Pons (tissue), 1 donor: ENCODE results near the gene SLC16A13.

Experiments
- DNase-seq: peaks from one replicate; pipeline ENCODE4 v3.0.0-alpha.2; 2016; ENCODE audit warnings: low spot score

Gene SLC16A13

DNA sequence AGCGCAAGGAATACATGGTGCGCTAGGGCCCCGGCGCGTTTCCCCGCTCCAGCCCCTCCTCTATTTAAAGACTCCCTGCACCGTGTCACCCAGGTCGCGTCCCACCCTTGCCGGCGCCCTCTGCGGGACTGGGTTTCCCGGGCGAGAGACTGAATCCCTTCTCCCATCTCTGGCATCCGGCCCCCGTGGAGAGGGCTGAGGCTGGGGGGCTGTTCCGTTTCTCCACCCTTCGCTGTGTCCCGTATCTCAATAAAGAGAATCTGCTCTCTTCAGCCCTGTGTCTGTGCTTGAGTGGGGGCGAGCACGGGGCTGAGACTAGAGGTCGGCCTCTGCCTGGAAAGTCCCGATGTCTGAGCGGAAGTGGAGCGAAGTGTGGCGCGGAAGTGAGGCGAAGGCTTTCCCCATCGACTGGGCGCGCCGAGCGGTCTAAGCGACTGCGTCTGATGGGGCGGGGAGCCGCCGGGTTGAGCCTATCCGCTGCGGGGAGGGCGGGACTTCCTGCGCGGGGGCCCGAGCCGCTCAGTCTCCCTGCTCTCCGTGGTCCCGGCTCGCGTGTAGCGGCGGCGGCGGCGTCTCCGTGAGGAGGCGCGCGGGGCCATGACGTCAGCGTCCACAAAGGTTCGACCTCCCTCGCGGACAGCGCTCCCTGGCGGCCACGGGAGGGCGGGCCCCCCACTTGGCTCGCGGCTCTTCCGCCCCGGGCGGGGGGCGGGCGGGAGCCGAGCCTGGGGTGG lies 21.4 kb upstream of the SLC16A13 start:
- DNase-seq: peak; percentile 96

DNA sequence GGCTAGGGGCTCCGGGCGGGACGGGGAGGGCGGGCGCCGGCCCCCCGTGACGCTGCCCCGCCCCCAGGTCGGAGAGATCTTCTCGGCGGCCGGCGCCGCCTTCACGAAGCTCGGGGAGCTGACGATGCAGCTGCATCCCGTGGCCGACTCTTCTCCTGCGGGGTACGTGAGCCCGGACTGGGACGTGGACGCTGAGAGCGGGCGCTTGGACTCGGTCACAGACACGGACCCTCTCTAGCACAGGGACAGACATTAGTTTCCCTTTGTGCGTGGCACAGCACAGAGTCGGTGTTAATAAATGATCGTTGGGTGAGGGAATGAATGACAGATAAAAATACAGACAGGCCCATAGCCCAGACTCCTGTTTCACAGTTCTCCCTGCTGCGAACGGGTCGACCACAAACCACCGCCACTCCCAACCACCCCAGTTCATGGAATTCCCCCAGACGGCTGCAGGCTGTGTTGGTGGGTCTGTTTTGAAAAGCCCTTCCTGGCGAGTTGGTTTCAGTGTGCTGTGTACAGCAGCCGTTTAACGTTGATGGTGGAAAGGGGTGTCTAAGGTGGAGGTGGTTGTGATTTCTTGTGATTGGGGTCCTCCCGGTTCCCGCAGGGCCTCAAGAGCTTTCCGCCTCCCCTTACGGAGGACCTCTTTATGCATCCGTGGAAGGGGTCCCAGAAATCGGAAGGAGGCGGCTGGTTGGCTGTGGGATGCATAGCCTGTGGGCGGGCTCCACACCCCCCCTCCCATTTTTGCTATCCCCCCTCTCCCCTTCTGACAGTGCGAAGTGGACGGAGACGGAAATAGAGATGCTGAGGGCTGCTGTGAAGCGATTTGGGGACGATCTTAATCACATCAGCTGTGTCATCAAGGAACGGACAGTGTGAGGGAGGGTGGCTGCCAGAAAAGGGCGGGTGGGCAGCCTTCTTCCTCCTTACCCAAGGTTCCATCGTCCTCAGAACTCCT lies 20.5 kb upstream of the SLC16A13 start:
- DNase-seq: no peak

DNA sequence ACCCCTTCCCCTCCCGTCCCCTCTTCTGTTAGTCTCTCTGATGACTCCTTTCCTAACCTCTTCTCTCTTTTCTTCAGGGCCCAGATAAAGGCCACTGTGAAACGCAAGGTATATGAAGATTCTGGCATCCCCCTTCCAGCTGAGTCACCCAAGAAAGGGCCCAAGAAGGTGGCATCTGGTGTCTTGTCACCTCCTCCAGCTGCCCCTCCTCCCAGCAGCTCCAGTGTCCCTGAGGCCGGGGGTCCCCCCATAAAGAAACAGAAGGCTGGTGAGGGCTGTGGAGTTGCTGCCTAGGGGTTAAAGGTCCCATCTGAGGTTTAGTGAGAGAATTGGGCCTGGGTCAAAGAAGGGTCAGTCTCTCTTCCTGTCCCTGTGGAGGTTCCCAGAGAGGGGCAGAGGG lies 19.4 kb upstream of the SLC16A13 start:
- DNase-seq: no peak

DNA sequence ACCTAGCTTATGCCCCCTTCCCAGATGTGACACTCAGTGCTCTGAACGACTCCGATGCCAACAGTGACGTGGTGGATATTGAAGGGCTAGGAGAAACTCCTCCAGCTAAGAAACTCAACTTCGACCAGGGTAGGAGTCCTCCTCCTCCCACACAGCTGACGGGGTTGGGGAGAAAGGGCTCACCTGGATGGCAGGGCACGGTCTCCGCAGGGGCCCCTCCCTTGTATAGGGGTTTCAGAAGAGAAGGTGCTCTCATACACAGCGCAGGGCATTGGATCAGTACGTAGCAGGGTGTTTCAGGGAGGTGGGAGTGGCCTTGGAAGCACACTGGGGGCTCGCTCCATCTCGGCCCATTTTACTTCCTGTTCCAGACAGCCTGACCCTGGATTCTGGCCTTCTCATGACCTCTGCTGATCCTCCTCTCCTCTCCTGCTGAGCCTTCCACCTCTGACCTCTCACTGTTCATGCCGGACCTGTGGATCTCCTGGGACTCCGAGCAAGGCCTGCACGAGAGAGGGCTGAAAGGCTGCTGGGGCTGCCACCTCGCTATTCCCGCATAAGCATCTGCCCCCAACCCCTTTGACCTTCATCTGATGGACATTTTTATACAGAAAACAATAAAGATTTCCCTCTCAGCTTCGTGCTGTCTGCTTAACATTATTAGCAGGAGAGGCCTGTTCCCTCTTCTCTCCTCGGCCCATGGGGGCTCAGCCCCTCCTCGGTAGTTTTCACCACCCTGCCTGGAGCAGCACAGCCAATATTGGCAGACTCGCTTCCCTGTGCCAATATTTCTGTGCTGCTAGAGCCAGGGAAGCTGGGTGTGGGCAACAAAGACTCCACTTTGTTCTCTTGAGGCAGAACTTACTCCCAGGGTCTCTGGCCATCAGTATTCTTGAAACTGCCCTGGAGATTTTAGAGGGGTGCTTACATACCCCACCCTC lies 18.7 kb upstream of the SLC16A13 start:
- DNase-seq: no peak

DNA sequence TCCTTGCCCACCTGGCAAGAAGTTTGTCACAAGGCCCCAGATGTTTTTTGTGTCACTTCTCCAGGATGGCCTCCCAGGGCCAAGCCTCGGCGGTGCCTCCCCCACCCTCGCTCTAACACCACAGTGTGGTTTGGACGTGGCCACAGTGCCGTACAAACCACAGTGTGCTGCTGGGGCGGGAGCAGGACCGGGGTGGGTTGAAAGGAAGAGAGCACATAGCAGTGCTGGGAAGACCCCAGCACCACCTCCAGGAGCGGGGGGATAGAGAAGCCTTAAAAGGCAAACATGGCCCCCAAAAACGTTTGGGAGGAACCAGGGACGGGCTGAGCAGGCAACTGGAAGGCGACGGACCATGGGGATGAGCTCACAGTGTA lies 18.0 kb upstream of the SLC16A13 start:
- DNase-seq: no peak

- DNase-seq: no peak
Observed at GRCh38 chr17:7018331-7018964, 17.4 kb upstream of the SLC16A13 start.

GRCh38 chr17:7019367-7019766 lies 16.4 kb upstream of the SLC16A13 start:
- DNase-seq: no peak

DNA sequence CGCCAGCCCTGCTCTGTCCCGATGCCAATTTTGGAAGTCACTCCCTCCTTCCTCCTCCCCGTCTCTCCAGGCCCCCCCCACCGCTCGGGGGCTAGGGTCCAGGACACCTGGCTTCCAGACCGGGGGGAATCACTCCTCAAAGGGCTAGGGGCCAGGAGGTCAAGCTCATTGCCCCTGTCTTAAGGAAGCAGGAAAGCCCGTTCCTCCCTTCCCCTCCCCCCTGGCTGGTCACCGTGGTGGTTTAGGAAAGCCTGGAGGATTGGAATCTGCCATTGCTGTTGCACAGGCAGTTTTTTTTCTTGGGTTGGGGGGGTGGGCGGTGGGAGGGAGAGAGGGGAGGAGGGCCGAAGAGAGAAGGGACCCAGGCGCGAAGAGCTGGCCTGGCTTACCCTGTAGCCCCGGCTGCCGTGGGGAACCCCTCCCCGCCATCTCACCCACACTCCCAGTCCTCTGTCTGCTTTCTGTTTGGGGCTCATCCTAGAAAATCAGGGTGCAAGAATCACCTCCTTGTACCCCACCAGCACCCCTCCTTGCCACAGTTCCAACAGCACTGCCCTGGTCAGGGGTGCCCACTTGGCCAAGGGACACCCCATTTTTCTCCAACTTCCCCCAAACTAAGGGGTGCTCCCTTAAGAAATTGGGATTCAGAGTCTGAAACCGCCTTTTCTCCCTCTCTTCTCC lies 15.8 kb upstream of the SLC16A13 start:
- DNase-seq: no peak

DNA sequence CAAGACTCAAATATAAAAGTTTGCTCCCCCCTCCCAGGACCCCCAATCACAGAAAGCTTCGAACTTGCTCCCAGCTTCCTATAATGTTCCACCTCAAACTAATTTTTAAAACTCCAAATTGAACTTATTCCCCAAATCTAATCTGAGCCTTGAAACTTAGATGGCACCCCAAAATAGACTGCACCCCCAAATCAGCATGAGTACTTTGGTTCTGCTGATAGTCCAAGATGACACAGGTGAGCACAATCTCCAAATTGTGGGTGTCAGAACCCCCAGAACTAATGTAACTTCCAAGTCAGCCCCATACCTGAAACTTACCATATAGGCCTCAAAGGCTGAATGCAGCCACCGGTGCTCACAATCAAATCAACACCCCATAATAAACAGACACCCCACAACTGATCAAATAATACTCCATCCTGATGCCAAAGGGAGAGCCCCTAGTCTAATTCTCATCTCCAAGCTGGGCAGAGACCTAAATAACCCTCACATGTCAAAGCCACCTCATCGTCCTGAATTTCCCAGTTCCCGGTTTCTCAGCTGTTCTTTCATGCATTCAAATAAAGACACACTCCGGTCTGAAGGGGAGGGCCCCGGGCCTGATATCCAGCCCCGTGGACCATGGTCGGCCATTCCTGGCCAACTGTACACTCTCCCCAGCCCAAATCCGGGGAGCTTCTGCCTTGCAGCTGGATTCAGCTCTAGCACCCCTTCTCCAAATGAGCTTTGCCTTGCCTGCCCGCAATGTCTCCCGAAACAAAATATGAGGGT lies 14.7 kb upstream of the SLC16A13 start:
- DNase-seq: no peak

DNA sequence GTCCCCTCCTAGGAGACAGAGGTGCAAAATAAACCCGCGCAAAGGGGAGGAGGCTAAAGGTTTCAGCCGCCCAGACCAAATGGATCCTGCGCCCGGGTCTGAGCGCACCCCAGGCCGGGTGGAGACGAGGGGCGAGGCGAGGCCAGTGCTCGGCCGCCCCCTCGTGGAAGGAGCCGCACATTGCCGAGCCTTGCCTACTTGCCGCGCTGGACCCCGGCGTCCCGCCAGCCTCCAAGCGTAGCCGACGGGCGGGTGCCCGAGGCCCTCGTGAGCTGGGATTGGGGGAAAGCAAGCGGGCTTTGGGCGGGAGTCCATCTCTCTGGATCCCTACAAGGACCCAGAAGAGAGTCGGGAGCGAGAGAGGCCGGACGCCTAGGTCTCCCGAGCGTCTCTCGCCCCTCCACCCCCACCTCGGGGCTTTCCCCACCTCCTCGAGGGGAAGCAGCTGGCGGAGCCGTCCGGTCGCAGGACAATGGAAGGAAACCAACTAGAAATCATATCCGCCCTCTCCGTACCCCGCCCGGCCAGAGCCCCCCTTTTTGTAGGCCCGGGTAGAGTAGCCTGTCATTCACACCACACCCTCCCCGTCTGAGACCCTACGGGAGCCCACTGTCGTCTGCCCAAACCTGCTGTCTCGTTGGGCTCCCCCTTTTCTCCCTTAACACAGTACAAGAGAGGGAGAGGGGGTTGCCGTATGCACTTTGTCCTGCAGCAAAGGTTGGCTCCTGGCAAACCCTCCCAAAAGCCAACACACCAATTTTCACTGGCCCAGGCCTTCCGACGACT lies 13.6 kb upstream of the SLC16A13 start:
- peak; percentile 46 for DNase-seq

DNA sequence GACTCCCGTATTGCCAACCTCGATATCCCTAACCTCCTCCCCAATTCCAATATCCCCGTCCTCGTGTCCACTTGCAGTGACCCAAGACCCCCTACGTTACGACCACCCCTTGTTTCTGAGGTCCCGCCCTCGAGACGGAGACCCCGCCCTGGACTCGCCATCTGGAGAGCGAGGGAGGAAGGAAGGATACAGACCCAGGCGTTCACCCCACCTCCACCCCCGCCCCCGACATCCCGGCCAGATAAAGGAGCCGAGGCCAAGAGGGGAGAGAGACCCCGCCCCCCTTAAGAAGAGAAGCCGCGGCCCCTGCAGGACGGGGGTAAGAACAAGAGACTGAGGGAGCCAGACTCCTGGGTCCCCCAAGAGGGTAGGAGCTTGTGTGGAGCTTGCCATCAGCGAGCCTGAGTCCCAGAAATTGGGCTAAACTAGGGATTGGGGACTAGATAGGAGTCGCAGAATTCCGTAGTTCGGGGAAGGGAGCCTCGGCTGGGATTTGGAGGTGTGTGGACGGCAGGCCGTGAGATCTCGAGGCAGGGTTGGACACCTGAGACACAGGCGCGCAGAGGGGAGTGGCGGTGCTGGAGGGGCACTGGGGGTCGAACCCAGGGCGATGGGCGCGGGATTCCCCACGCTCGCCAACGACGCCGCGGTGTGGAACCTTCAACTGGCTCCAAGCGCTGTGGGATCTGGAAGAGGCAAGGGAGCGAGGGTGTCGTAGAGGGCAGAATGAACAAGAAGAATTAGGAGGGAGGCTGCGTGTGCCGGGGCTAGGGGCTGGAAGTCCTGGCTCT lies 12.8 kb upstream of the SLC16A13 start, which contains the start of gene BCL6B:
Gene BCL6B, plus strand, starts transcription at position 270 of the 791 bp plus-strand sequence. CDS start 622 bp downstream, outside the sequence.
- no peak for DNase-seq

GRCh38 chr17:7023576-7024401 lies 12.0 kb upstream of the SLC16A13 start:
- DNase-seq: peak; percentile 59

DNA sequence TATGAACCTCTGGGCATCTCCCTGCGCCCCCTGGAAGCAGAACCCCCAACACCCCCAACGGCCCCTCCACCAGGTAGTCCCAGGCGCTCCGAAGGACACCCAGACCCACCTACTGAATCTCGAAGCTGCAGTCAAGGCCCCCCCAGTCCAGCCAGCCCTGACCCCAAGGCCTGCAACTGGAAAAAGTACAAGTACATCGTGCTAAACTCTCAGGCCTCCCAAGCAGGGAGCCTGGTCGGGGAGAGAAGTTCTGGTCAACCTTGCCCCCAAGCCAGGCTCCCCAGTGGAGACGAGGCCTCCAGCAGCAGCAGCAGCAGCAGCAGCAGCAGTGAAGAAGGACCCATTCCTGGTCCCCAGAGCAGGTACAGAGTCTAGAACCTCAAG lies 11.4 kb upstream of the SLC16A13 start:
- DNase-seq: no peak

DNA sequence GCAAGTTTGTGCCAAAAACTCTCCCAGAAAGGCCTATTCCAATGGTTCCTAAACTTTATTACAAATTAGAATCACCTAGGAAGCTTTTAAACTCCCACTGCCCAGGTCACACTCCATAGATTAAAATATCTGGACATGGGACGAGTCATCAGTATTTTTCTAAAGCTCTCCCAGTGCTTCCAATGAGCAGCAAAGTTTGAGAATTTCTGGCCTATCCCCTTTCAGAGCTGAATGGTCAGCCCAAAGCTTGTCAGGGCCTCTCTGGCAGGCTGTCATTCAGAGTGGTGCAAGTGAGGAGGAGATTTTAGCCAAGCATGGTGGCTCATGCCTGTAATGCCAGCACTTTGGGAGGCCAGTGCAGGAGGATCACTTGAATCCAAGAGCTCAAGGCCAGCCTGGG lies 10.6 kb upstream of the SLC16A13 start:
- DNase-seq: no peak

GRCh38 chr17:7026471-7027115 lies 9.2 kb upstream of the SLC16A13 start:
- no peak for DNase-seq

GRCh38 chr17:7027335-7027734 lies 8.5 kb upstream of the SLC16A13 start:
- no peak for DNase-seq

DNA sequence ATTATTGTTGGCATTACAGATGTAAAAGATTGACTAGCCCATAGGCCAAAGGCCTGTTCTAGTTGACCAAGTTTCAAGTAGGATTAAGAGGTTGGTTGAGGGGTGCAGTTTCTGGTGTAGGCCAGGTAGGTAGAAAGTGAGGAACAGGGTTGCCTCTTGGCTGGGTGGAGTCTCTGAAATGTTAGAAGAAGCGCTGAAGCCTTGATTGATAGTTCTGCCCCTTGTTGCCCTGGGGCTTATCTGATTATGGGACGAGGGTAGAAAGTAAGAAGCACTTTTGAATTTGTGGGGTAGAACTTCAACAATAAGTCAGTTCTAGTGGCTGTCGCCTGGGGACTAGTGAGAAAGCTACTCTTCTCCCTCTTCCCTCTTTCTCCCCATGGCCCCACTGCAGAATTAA lies 6.7 kb upstream of the SLC16A13 start:
- no peak for DNase-seq
